Subcutaneous abdominal adipose tissue (tissue), 5 donors: Measurements from ENCODE around the gene LNX1.

ENCODE experiments used
- H3K27ac ChIP-seq: one replicate; pipeline ENCODE4 v1.7.0; 2013; ENCODE audit warnings: low read depth, mild to moderate bottlenecking, inconsistent platforms, low read length, moderate library complexity
- H3K27me3 ChIP-seq, 5 donors: one replicate each; pipeline ENCODE4 v1.7.0; 2013; ENCODE audit warnings: low read length in 5 of 5, inconsistent platforms in 1 of 5; ENCODE audit not compliant: control insufficient read depth in 5 of 5, insufficient read depth in 4 of 5
- H3K36me3 ChIP-seq, 5 donors: one replicate each; pipeline ENCODE4 v1.7.0; 2013; ENCODE audit warnings: low read length in 5 of 5; ENCODE audit not compliant: control insufficient read depth in 5 of 5, insufficient read depth in 5 of 5
- H3K4me1 ChIP-seq, 5 donors: one replicate each; pipeline ENCODE4 v1.7.0; 2013; ENCODE audit warnings: low read length in 5 of 5, mild to moderate bottlenecking in 3 of 5, moderate library complexity in 1 of 5; ENCODE audit not compliant: control insufficient read depth in 5 of 5, insufficient read depth in 5 of 5
- H3K4me3 ChIP-seq, 5 donors: one replicate each; pipeline ENCODE4 v1.7.0; 2013; ENCODE audit warnings: low read length in 5 of 5, low read depth in 1 of 5
- H3K9ac ChIP-seq, 5 donors: one replicate each; pipeline ENCODE4 v1.7.0; 2013; ENCODE audit warnings: low read length in 5 of 5, mild to moderate bottlenecking in 4 of 5, moderate library complexity in 3 of 5
- H3K9me3 ChIP-seq, 5 donors: one replicate each; pipeline ENCODE4 v1.7.0; 2013; ENCODE audit warnings: low read length in 5 of 5; ENCODE audit not compliant: control insufficient read depth in 5 of 5
- donor health status: healthy.
- donor health status: healthy.
- donor health status: healthy.
- donor health status: healthy.
- donor health status: healthy.

The LNX1 gene

DNA sequence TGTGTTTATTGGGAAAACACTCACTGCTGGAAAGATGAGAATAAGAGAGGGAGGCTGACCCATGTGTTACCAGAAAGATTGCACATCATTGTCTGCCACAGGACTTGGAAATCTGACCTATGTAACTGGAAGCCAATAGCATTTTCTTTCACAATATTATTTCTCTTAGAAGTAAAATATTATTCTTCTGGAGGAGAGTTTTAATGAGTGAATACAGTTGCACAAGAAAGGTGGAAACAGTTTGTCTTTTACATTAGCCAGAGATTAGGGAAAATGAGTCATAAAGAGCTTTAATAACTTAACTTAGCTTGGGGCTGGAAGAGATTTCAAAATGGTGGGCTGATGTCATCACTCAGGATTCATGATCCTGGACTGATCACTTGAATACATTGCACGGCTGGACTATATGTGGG is 31.5 kb upstream of the LNX1 start:
- no peaks in the 10 kb centered on the region for H3K27me3 ChIP-seq
- H3K4me3 ChIP-seq, result no peak overlapping the region
- H3K9me3 ChIP-seq, result no peaks in the 10 kb centered on the region
- H3K9ac ChIP-seq, result no peak overlapping the region
- no peaks in the 10 kb centered on the region for H3K36me3 ChIP-seq
- H3K4me1 ChIP-seq, result peaks cover 0 to 21% (median 0%) of the 10 kb centered on the region in 5 donors
- H3K27ac ChIP-seq, result no peak overlapping the region

DNA sequence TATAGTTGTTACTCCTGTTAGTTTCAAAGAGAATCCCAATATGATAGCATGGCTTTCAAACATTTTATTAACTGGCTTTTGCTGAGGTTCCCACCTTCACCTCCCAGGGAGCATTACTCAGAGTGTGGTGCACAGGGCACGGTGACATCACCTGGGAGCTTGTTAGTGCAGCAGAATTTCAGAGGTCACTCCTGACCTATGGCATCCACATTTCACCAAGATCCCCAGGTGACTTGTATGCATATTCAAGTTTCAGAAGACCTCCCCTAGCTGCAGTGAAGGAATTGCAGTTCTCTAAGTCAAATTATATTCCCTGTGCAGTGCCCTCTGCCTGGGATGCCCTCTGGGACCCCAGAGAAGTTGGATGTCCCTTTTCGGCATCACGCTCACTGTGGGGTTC is 29.7 kb upstream of the LNX1 start:
- peaks cover 0 to 21% (median 0%) of the 10 kb centered on the region in 5 donors for H3K4me1 ChIP-seq
- H3K4me3 ChIP-seq, result no peak overlapping the region
- H3K27me3 ChIP-seq, result no peaks in the 10 kb centered on the region
- no peaks in the 10 kb centered on the region for H3K9me3 ChIP-seq
- H3K36me3 ChIP-seq, result no peaks in the 10 kb centered on the region
- no peak overlapping the region for H3K9ac ChIP-seq
- H3K27ac ChIP-seq, result no peak overlapping the region

GRCh38 chr4:53619431-53619830 is 28.1 kb upstream of the LNX1 start:
- Histone ChIP-seq H3K27me3 (no peaks in the 10 kb centered on the region), H3K4me1 (peaks cover 0 to 21% (median 0%) of the 10 kb centered on the region in 5 donors), H3K36me3 (no peaks in the 10 kb centered on the region), H3K9ac (no peak overlapping the region), H3K4me3 (no peak overlapping the region), H3K27ac (no peak overlapping the region), H3K9me3 (no peaks in the 10 kb centered on the region)

DNA sequence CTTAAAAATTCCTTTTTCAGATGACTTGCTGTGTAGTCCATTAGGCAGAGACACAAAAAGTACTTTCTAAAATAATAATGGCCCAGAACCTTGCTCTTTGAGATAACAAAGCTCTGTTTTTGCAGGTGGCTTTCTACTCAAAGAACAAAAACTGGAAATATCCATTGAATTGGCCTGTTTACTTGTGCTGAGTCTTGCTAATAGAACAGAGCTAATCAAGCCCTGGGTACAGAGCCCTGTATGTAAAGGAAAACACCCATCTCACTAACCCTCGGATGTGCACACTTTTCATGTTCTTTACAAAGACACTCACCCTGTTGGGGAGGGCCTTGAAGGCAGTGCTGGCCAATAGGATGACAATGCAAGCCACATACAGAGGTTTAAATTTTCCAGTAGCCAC is 27.0 kb upstream of the LNX1 start:
- H3K9ac ChIP-seq, result no peak overlapping the region
- no peak overlapping the region for H3K4me3 ChIP-seq
- no peaks in the 10 kb centered on the region for H3K36me3 ChIP-seq
- peaks cover 0 to 3% (median 0%) of the 10 kb centered on the region in 5 donors for H3K9me3 ChIP-seq
- H3K27ac ChIP-seq, result no peak overlapping the region
- no peaks in the 10 kb centered on the region for H3K27me3 ChIP-seq
- peaks cover 0 to 21% (median 0%) of the 10 kb centered on the region in 5 donors for H3K4me1 ChIP-seq

DNA sequence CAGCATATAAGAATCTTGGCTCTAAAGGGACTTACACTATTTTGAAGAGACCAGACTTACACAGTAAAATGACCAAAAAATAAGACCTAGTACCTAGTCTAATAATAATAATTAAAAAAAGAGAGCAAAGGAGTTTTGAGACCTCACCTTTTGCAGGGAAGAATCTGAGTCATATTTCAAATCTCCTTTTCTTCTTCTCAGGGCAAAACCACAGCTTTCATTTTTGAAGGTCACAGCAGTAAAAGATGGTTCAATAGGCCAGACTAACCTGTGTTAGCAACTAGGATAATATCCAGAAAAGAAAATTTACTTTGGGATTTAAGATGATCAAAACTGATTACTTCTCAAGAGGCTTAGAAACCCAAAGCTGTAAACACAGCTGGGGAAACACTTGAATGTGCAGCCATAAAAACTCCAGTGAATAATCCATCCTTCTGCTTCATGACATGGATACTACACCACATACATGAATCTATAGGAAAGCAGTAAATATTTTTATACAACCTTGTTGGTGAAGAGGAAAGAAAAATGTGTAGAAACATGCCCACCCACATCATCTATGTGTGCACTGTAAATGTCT is 25.9 kb upstream of the LNX1 start:
- no peak overlapping the region for H3K27ac ChIP-seq
- no peaks in the 10 kb centered on the region for H3K27me3 ChIP-seq

DNA sequence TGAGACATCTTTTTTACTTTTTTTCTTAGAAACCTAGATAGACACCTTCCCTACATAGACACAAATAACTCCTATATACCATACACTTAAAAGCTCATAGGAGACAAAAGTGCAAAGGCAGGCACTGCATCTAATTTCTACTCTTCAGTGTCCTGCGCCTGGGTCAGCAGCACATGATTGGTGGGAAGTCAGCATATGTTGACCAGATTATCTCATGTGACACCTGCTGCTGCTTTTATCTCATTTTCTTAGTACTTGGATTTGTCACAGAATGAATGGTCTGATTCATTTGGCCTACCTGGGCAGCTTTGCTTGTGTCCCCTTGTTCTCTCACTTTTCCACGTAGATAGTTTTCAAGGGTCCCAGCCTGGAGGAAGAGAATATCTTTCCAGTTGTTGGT is 24.9 kb upstream of the LNX1 start:
- Histone ChIP-seq H3K36me3 (no peaks in the 10 kb centered on the region), H3K4me3 (no peak overlapping the region), H3K27me3 (no peaks in the 10 kb centered on the region), H3K4me1 (peaks cover 0 to 16% (median 0%) of the 10 kb centered on the region in 5 donors), H3K27ac (no peak overlapping the region), H3K9me3 (peaks cover 0 to 4% (median 0%) of the 10 kb centered on the region in 5 donors), H3K9ac (no peak overlapping the region)

More for the DNA sequence above, 25.9 kb upstream of the LNX1 start:
- peaks cover 0 to 16% (median 0%) of the 10 kb centered on the region in 5 donors for H3K4me1 ChIP-seq
- no peak overlapping the region for H3K9ac ChIP-seq
- H3K36me3 ChIP-seq, result no peaks in the 10 kb centered on the region
- H3K4me3 ChIP-seq, result no peak overlapping the region
- H3K9me3 ChIP-seq, result peaks cover 0 to 4% (median 0%) of the 10 kb centered on the region in 5 donors

- Histone ChIP-seq H3K9me3 (peaks cover 0 to 4% (median 0%) of the 10 kb centered on the region in 5 donors), H3K27ac (no peak overlapping the region), H3K4me1 (peaks cover 0 to 13% (median 0%) of the 10 kb centered on the region in 5 donors), H3K27me3 (no peaks in the 10 kb centered on the region), H3K36me3 (no peaks in the 10 kb centered on the region), H3K9ac (no peak overlapping the region), H3K4me3 (no peak overlapping the region)
Observed at GRCh38 chr4:53614591-53614990, 23.3 kb upstream of the LNX1 start.

GRCh38 chr4:53613428-53613827 is 22.1 kb upstream of the LNX1 start:
- no peak overlapping the region for H3K9ac ChIP-seq
- H3K4me3 ChIP-seq, result no peak overlapping the region
- H3K9me3 ChIP-seq, result peaks cover 0 to 6% (median 0%) of the 10 kb centered on the region in 5 donors
- no peaks in the 10 kb centered on the region for H3K36me3 ChIP-seq
- no peaks in the 10 kb centered on the region for H3K27me3 ChIP-seq
- H3K4me1 ChIP-seq, result peaks cover 0 to 4% (median 0%) of the 10 kb centered on the region in 5 donors
- no peak overlapping the region for H3K27ac ChIP-seq

DNA sequence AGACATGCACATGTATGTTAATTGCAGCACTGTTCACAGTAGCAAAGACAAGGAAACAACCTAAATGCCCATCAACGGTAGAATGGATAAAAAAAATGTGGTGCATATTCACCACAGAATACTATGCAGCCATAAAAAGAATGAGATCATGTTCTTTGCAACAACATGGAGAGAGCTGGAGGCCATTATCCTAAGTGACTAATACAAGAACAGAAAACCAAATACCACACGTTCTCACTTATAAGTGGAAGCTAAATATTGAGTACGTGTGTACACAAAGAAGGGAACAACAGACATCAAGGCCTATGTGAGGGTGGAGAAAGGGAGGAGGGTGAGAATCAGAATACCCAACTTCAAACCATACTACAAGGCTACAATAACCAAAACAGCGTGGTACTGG is 17.4 kb upstream of the LNX1 start:
- Histone ChIP-seq H3K9ac (no peak overlapping the region), H3K27me3 (no peaks in the 10 kb centered on the region), H3K27ac (no peak overlapping the region), H3K4me1 (no peaks in the 10 kb centered on the region), H3K4me3 (no peak overlapping the region), H3K36me3 (no peaks in the 10 kb centered on the region), H3K9me3 (peaks cover 0 to 6% (median 0%) of the 10 kb centered on the region in 5 donors)

DNA sequence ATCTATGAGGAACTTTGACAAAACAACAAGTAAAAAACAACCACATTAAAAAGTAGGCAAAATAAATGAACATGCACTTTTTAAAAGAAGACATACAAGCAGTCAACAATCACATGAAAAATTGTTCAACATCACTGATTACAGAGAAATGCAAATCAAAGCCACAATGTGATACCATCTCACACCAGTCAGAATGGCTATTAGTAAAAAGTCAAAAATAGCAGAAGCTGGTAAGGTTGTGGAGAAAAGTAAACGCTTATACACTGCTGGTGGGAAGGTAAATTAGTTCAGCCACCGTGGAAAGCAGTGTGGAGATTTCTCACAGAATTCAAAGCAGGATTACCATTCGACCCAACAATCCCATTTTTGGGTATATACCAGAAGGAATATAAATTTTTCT is 17.0 kb upstream of the LNX1 start:
- no peak overlapping the region for H3K27ac ChIP-seq
- H3K27me3 ChIP-seq, result no peaks in the 10 kb centered on the region
- H3K9ac ChIP-seq, result no peak overlapping the region
- no peaks in the 10 kb centered on the region for H3K36me3 ChIP-seq
- H3K9me3 ChIP-seq, result peaks cover 0 to 2% (median 0%) of the 10 kb centered on the region in 5 donors
- H3K4me3 ChIP-seq, result no peak overlapping the region
- no peaks in the 10 kb centered on the region for H3K4me1 ChIP-seq
